ENCODE measurements around the gene AGT.

AGT gene

GRCh38 chr1:230737622-230738262 lies 23.8 kb upstream of the AGT start:
- DNase-seq, result no peak
- H3K9ac ChIP-seq (ENCODE audit: low read length), result no peak overlapping the region
- H3K4me2 ChIP-seq (ENCODE audit: low read depth, low read length), result no peak overlapping the region
- no peaks in the 10 kb centered on the region for H3F3A ChIP-seq (ENCODE audit: insufficient read depth, low read length)
- H3K27me3 ChIP-seq (replicated peaks; ENCODE audit: insufficient read depth, low read length), result no peaks in the 10 kb centered on the region
- no peak overlapping the region for H3K4me3 ChIP-seq (ENCODE audit: low read length)
- H3K79me2 ChIP-seq (ENCODE audit: low read length), result no peaks in the 10 kb centered on the region
- H3K9me2 ChIP-seq (replicated peaks; ENCODE audit: insufficient read depth, low read length), result no peaks in the 10 kb centered on the region
- H4K20me1 ChIP-seq (ENCODE audit: insufficient read depth, low read length), result no peaks in the 10 kb centered on the region
- no peak overlapping the region for H2AFZ ChIP-seq (ENCODE audit: low read length)
- no peaks in the 10 kb centered on the region for H3K4me1 ChIP-seq (ENCODE audit: low read length)
- H3K36me3 ChIP-seq (replicated peaks; ENCODE audit: insufficient read depth, low read length), result no peaks in the 10 kb centered on the region
- H3K27ac ChIP-seq (ENCODE audit: low read length), result no peak overlapping the region
- no peak for TF ChIP-seq EZH2 (optimal IDR thresholded peaks at IDR 0.05; ENCODE audit: low read depth, low read length)
- no peak for TF ChIP-seq CTCF (IDR thresholded peaks at IDR 0.05; ENCODE audit: low read length)
- TF ChIP-seq EZH2phosphoT487 (IDR thresholded peaks at IDR 0.05; ENCODE audit: low read length), result no peak
- no peaks in the 10 kb centered on the region for H3K9me3 ChIP-seq (replicated peaks; ENCODE audit: insufficient read depth, low read length)

- Histone ChIP-seq H3K27ac (ENCODE audit: low read length) (no peak overlapping the region), H4K20me1 (ENCODE audit: insufficient read depth, low read length) (no peaks in the 10 kb centered on the region), H2AFZ (ENCODE audit: low read length) (no peak overlapping the region), H3K9me2 (replicated peaks; ENCODE audit: insufficient read depth, low read length) (no peaks in the 10 kb centered on the region), H3K27me3 (replicated peaks; ENCODE audit: insufficient read depth, low read length) (no peaks in the 10 kb centered on the region), H3K9ac (ENCODE audit: low read length) (no peak overlapping the region), H3K79me2 (ENCODE audit: low read length) (no peaks in the 10 kb centered on the region), H3F3A (ENCODE audit: insufficient read depth, low read length) (no peaks in the 10 kb centered on the region), H3K9me3 (replicated peaks; ENCODE audit: insufficient read depth, low read length) (no peaks in the 10 kb centered on the region), H3K4me1 (ENCODE audit: low read length) (no peaks in the 10 kb centered on the region), H3K4me3 (ENCODE audit: low read length) (no peak overlapping the region), H3K36me3 (replicated peaks; ENCODE audit: insufficient read depth, low read length) (no peaks in the 10 kb centered on the region), H3K4me2 (ENCODE audit: low read depth, low read length) (no peak overlapping the region)
- DNase-seq, result no peak
- TF ChIP-seq EZH2phosphoT487 (IDR thresholded peaks at IDR 0.05; ENCODE audit: low read length) (no peak), EZH2 (optimal IDR thresholded peaks at IDR 0.05; ENCODE audit: low read depth, low read length) (no peak), CTCF (IDR thresholded peaks at IDR 0.05; ENCODE audit: low read length) (no peak)
These were observed 21.5 kb upstream of the AGT start for GRCh38 chr1:230735447-230735846.

GRCh38 chr1:230730977-230731376 lies 17.1 kb upstream of the AGT start:
- Histone ChIP-seq H3K79me2 (ENCODE audit: low read length) (no peaks in the 10 kb centered on the region), H3F3A (ENCODE audit: insufficient read depth, low read length) (no peaks in the 10 kb centered on the region), H3K4me2 (ENCODE audit: low read depth, low read length) (no peak overlapping the region), H2AFZ (ENCODE audit: low read length) (no peak overlapping the region), H3K27ac (ENCODE audit: low read length) (no peak overlapping the region), H3K27me3 (replicated peaks; ENCODE audit: insufficient read depth, low read length) (no peaks in the 10 kb centered on the region), H3K4me3 (ENCODE audit: low read length) (no peak overlapping the region), H3K4me1 (ENCODE audit: low read length) (no peaks in the 10 kb centered on the region), H3K9ac (ENCODE audit: low read length) (no peak overlapping the region), H3K36me3 (replicated peaks; ENCODE audit: insufficient read depth, low read length) (no peaks in the 10 kb centered on the region), H3K9me2 (replicated peaks; ENCODE audit: insufficient read depth, low read length) (no peaks in the 10 kb centered on the region), H3K9me3 (replicated peaks; ENCODE audit: insufficient read depth, low read length) (no peaks in the 10 kb centered on the region), H4K20me1 (ENCODE audit: insufficient read depth, low read length) (no peaks in the 10 kb centered on the region)
- TF ChIP-seq CTCF (IDR thresholded peaks at IDR 0.05; ENCODE audit: low read length), result no peak
- no peak for TF ChIP-seq EZH2 (optimal IDR thresholded peaks at IDR 0.05; ENCODE audit: low read depth, low read length)
- no peak for TF ChIP-seq EZH2phosphoT487 (IDR thresholded peaks at IDR 0.05; ENCODE audit: low read length)
- no peak for DNase-seq
